Putamen (tissue), 1 donor: ENCODE results near the gene PKLR.

ENCODE experiments used
- DNase-seq: peaks from one replicate; pipeline ENCODE4 v3.0.0-alpha.2; 2016; ENCODE audit warnings: low spot score

The PKLR gene

DNA sequence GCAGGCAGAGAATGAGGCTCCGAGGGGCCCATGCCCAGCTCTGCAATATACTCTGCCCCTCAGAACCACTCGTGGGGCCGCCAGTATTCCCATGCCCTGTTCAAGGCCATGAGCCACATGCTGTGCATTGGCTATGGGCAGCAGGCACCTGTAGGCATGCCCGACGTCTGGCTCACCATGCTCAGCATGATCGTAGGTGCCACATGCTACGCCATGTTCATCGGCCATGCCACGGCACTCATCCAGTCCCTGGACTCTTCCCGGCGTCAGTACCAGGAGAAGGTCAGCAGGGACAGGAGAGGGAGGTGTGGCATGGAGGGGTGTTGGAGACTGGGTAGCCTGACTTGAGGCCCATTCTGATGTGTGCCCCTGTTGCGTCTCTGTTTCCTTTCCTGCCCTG, 16.8 kb downstream of the PKLR start:
- DNase-seq, result no peak

DNA sequence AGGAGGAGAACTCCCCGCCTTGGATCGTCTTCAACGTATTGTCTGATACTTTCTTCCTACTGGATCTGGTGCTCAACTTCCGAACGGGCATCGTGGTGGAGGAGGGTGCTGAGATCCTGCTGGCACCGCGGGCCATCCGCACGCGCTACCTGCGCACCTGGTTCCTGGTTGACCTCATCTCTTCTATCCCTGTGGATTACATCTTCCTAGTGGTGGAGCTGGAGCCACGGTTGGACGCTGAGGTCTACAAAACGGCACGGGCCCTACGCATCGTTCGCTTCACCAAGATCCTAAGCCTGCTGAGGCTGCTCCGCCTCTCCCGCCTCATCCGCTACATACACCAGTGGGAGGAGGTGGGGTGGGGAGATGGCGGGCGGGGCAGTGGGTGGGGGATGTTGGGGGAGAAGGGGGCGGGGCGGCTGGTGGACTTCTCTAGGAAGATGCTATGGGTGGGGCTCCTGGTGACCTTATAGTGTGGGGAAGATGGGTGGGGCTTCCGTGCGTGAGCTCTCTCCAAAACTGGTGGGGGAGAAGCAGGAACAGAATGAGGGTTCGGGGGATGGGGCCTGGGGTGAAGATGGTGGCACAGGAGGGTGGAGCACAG, 18.6 kb downstream of the PKLR start:
- DNase-seq, result no peak

DNA sequence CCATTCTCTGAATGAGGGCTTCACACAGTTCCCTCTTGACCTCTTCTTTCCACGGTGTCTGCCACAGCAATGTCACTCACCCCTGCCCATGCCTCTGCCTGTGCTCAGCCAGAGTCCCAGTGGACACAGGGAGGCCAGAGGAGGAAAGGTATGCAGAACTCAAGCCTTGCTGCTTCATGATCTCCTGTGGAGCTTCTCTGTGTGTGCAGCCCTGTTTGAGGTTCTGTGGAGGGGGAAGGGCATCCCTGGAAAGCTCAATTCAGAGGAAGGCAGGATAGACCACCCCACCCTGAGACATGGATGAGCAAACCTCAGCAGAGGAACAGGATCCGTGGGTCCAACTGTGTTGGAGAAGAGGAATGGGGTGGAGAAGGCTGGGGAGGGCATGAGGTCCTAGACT, 22.0 kb downstream of the PKLR start:
- DNase-seq, result no peak

DNA sequence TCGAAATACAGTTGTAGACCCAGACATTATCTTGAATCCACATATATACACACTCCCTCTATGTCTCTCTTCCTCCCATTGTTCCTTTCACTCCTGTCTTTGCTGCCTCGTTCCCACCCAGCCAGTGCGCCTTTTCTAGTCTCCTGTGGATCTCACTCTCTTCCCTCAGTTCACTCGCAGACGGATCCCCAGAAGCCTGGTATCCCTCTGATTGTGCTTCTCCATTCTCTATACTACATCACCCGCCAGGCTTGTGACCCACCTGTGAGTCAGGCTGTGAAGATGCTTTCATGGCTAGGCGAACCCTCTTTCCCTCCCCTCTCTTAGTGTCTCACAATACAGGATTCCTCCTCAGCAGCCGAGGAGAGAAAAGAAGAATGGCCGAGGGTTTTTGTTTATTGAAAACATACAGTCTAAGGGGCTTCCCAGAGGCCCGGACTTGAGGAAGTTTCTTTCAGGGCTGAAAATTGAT, 22.5 kb downstream of the PKLR start:
- DNase-seq, result no peak

DNA sequence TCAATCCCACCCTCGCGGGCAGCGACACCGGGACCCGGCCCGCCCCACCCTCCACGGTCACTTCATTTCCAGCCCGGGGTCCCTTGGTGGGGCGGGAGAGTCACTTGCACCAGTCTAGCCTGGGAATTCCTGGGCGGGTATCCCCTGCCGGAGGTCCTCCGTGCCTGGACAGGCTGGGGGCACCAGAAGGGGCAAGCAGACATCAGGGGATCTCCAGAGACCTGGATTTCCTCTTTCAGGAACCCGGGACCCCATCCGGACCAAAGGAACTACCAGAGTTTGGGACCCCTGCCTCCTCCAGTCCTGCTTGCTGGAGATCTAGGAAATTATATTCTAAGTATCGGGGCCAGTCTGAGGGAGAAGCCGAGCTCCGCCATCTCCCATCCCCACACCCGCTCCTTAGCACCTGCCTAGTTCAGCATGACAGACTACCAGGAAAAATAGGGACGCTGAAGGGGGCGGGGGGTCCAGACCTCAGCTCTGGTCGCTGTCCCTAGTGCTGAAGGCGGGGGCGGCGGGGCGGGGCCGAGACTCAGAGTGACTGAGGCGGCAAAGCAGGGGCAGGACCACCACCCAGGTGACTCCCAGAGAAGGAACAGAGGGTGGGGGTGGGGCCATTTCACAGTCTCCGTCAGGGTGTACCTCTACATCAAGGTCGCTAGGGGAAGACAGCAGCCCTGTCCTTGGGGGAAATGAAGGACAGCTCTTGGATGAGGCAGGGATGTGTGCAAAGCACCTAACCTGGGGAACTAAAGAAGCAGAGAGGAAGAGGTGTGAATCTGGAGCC, 23.1 kb downstream of the PKLR start:
- DNase-seq, result no peak

DNA sequence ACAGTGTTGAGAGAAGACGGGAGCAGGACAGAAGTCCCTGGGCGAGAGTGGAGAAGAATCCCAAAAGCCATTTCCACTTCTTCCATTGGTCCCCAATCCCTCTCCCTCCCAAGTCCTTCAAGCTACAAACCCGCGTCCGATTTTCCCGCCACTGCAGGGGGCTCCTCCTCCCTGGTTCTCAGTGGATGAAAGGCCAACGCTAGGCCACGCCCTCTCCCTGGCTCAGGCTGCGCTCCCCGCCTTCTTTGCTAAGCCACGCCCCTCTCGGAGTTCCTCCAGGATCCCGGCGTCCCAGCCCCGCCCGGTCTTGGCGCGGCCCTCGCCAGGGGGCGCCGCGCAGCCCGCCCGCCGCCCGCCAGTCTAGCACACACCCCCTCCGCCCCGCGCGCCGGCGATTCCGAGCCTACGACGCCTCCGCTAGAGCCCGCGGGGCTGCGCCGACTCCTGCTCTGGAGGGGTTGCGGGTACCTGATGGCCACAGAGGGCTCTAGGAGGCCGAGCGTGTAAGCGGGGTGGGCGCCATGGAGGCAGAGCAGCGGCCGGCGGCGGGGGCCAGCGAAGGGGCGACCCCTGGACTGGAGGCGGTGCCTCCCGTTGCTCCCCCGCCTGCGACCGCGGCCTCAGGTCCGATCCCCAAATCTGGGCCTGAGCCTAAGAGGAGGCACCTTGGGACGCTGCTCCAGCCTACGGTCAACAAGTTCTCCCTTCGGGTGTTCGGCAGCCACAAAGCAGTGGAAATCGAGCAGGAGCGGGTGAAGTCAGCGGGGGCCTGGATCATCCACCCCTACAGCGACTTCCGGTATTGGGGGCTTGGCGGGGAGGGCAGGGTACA, 24.0 kb downstream of the PKLR start, which contains the start of gene HCN3:
Gene HCN3 (plus strand): TSS at position 394 of the 832 bp plus-strand sequence. CDS start 128 bp downstream, at position 522.
- DNase-seq, result peak; percentile 97

DNA sequence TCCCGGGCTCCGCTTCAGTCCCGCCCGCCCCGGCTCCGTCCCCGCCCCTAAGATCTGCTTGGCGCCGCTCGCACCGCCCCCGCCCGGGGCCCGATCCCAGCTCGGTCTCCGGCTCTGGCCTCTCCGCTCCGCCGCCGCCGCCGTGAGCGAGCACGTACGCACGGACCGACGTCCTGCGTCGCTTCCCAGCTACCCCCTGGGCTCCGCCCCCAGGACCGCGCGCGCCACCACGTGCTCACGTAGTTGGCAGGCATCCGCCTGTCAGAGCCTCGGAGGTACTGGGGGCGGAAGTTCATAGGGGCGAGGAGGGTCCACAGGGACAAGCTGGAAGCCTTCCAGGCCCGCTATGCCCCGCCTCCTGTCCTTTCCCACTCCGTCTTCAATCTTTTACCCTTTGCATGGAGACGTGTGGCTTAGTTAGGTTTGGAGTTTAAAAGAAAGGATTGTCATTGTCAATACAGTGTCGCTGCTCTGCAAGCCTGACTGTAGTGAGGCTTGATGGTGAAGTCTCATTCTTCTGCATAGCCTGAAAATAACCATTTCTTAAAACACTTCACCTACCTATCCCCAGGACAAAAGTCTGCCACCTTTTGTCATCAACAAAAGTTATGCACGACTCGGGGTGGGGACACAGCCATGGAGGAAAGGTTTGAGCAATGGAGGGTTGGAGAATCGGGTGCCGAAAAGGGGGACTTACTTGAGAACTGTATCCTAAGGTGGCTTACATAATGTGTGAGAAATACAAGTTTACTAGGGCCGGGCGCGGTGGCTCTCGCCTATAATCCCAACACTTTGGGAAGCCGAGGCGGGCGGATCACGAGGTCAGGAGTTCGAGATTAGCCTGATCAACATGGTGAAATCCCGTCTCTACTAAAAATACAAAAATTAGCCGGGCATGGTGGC, 27.6 kb downstream of the PKLR start, which contains the start of gene CLK2:
Gene CLK2 (minus strand): TSS at position 162 of the 903 bp plus-strand sequence. CDS start 2,527 bp downstream, outside the sequence.
- peak; percentile 93 for DNase-seq

DNA sequence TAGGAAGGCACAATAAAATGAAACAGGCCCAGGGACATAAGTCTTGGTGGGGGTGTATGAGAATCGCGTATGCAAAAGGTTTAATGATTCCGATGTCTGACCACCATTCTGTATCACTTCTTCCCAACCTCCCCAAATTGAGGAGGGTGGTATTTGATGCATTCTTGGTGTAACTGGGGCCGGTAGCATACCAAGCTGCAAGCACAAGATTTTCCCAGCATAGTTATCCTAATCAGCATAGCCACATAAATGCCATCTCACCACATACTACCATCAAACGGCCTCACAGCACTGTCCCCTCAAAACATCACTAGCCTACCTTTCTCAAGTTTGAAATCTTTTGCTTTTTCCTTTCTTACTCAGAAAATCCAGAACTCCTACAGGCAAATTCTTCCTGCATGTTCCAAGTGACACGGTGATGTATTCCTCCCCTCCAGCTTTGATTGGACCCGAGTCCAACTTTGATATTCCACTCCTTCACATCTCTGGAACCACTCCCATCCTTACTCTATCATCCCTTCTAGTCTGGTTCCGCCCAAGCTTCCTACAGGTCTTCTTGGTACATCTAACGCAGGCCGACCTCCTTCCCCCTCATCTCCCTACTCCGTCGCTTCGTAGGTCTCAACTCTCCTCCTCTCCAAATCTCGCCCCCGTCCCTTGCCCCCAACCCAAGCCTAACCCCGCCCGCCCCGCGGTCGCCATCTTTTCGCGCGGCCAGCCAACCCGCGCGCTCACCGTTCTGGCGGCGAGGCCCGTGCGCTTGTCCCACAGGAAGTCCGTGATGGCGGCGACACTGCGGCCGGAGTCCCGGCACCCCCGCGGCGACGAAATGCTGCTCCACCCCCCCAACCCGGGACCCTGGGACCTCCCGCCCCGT, 28.5 kb downstream of the PKLR start:
- no peak for DNase-seq

DNA sequence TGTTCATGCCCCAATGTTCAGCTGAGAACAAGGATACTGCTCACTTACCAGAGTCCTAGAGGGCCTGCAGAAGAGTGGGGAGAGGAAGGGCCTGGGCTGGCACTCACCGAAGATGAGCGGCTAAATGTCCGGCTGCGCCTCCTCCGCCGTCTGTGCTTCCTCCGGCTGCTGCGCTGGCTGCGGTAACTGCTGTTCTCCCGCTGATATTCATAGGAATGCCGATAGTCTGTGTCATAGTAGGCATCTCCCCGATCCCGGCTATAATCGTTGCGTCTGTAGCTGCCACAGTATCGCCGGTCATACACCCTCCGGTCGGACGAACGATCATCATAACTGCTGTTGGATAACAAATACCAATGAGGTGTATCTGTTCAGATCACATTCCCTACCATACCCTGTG, 31.9 kb downstream of the PKLR start:
- DNase-seq, result no peak

DNA sequence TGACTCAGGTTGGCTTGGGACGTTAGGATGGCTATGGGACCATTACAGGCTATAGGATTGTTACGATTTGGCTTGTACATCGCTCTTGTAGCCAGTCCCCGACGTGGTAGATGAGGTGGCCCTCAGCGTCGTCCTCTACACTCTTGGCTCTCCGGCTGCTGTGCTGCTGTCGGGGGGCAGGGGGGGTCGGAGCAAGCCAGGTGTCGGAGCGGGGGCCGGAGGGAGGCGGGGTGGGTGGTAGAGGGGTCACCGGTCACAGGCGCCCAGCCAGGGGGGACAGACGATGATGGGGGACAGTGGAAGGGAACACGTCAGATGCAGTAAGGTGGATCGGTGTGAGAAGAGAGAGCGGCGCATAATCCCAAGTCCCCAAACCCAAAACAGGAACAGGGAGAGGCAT, 32.6 kb downstream of the PKLR start:
- no peak for DNase-seq

DNA sequence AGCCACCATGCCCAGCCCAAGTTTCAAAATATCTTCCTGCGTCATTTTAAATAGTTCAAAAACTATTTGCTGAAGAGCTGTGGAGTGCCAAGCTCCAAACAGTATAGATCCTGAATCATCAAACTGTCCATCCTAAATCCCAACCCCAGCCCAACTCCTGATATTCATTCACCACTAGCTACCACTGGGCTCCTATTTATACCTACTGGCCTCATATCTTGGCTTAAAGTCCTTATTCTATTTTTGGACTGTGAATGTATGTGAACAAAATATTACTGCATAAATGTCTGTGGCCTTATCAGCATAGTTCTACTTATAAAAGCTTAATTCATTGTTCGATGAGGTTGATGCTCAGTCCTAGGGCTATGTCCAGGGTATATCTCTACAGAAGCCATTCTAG, 33.9 kb downstream of the PKLR start:
- no peak for DNase-seq

DNA sequence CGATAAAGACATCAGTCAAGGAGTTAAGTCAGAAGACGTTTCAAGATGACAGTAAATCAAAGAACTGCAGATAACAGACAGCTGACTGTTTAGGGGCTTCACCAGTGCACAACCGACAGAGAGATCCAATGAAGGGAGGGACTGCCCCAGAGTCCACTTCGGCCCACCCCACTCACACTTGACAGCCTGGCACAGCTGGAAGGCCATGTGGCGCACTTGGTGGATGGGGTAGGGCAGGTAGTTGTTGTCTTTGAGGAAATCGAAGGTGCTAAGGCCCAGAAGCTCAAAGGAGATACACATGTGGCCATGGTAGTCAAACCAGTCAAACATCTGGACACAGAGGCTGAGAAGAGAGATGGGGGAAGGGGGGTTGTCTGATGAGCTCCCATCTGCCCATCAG, 34.7 kb downstream of the PKLR start:
- DNase-seq, result no peak

DNA sequence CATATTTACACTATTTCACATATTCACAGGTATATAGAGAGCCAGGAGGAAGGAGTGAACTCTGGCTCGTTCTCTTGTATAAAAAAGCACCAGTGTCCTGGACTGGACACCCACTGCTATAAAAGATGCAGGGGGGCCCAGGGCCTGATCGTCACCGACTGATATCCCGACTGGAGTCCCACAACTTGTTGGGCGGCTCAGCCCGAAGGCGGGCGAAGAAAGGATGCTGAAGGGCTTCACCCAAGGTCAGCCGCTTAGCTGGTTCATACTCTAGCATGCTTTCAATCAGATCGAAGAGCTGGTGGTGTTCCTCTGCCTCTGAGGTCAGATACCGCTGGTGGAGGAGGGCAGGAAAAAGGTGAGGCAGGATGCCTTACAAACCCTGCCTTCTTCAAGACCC, 38.2 kb downstream of the PKLR start:
- DNase-seq, result no peak

DNA sequence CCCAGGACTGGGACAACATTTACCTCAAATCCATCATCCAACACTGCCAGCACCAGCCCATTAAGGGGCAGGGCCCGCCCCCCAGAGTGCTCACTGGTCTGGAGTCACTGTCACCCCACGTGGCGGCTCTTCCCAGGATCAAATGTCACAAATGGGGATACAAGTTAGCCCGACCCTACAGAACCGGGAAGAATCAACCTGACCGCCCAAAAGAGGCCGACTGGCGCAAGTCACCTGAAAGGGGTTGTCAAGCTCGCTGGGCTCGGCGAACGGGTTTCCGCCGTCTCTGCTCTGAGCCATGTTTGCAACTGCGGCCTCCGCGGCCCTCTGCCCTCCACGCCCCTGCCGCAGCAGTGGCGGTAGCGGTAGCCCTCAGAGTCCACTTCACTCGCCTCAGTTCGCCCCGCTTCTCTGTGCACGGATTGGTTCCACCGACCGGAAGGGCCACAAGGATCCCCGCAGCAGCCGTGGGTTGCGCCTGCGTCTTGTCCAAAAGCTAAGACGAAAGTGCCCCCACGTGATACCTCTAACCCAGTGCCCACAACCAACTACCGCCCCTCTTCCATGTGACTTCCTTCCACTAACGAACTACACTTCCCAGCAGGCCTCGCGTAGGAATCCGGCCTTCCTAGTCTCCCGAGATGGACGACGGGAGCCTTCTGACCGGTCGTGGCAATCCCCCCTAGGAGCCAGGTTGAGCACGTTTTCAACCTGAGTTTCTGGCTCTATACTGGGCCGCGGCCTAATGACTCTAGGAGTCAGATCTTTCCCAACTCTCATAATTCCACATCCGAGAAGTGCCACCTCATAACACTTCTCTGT, 39.2 kb downstream of the PKLR start, which contains the start of gene SCAMP3:
Gene SCAMP3 (minus strand): TSS at position 509 of the 822 bp plus-strand sequence. CDS start 209 bp downstream, at position 300.
- DNase-seq, result peak; percentile 99

DNA sequence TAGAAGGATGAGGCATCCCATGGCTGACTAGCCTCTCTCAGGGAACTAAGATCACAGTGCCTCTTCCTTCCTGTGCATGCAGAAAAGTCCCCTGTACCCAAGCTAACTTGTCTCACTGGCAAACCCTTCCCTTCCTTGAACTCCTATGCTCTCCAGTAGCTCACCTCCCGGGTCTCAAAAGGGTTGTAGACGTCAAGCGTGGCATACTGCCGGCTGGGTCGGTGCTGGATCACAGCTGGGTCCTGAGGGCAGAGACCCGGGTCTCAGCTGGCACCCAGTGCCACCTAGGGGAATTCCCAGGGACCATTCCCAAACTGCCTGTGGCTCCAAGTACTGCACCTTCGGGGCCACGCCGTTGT, 39.8 kb downstream of the PKLR start:
- DNase-seq, result no peak

DNA sequence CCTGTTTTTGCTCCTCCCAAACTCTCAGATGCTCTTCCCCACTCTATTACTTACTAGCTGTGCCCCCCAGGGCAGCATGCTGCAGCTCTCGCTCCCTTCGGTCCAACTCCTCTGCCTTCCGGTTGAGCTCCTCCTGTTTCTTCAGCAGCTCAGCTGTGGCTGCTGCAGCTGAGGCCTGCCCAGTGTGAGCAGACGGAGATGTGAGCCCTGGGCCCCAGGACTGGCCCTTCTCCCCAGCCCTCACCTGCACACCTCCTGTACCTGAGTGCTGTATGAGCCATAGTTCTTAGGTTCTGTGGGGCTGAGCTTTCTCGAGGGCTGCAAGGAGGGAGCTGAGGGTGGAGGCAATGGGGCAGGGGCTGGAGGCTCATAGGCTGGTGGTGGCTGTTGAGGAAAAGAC, 41.0 kb downstream of the PKLR start:
- DNase-seq, result no peak

DNA sequence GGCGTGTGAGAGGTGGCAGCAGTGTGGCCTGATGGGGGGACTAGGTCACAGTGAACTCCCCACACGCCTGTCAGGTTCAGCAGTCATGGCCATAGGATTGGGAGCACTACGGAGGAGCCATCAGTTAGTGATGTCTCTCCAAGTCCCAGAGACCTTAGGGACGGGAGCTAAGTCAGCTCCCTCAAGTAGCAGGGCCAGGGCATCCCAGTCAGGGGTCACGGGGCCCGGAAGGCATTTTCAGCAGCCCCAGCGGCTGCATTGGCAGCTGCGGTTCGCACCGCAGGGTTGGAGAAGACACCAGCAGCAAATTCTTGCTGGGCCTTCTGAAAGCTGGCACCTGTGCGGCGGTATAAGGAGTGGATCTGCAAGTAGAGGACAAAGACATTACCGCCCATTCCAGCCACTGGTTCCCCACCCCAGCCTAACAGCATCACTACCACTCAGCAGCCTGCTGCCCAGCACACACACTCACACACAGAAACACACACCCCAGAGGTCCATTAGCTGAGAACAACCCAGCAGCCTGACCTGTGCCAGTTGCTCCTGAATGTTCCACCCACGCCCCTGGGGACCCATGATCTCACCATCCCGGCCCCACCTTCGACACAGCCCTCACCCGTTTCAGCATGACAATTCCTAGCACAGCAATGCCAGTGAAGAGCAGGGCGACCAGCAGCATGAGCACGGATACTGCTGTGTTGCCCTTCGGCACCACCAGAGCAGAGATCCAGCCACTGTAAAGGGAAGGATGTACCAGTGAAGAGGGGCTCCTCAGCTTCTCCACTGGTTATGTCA, 45.0 kb downstream of the PKLR start:
- no peak for DNase-seq

DNA sequence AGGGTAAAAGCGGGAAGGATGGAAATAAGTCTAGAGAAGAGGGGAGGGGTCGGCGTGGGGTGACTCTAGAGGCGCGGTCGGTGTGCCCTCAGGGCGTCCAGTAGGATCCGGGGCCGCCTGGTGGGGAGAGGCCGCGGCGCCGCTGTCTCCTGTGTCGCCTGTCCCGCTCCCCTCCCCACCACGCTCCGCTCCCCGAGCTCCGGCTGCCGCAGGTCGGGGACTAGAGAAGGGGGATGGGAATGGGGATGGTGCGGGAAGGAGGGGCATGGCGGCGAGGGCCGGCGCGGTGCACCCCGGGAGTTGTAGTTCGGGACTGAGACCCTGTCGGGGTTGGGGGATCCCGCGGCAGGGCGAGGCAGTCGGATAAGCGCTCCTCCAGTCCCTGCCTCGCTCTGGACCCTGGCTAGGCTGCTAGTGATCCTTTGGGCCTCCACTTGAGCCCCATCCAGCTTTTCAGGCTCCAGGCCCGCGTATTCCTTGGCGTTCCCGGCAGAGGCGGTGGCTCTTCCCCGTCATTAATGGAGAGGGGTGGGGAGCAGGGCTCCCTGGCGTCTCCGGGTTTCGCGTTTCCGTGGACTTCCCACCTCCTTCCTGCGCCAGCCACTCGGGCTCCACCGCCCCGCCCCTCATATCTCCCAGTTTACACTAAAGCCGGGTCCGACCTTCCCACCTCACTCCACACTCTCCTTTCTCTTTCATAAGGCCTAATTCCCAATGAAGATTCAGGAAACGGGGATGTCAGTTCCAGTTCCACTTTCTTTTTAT, 45.8 kb downstream of the PKLR start, which contains the start of gene ENTREP3:
Gene ENTREP3 (minus strand): TSS at position 241 of the 765 bp plus-strand sequence. CDS start 606 bp downstream, outside the sequence.
- DNase-seq, result peak; percentile 88
